GM06990 (cell line): ENCODE measurements around the gene GAGE12G.
"Not testable (repeated sequence)": the region's sequence is repeated elsewhere in the genome, so short reads cannot be mapped to it uniquely, and the experiment has no call there.

Source experiments
- DNase-seq: peaks from one replicate; pipeline ENCODE4 v3.0.0-alpha.2; 2011; ENCODE audit not compliant: insufficient read length; ENCODE audit errors: extremely low read depth
- H3K27me3 ChIP-seq: replicated peaks from 2 replicates; pipeline ENCODE4 v1.6.0; 2011; ENCODE audit warnings: low read length; ENCODE audit not compliant: control insufficient read depth, insufficient read depth
- H3K36me3 ChIP-seq: 2 replicates; pipeline ENCODE4 v1.5.1; 2011; ENCODE audit warnings: low read length; ENCODE audit not compliant: control insufficient read depth, insufficient read depth
- H3K4me3 ChIP-seq: replicated peaks from 2 replicates; pipeline ENCODE4 v1.5.1; 2011; ENCODE audit warnings: low read depth, mild to moderate bottlenecking, control low read depth, low read length

GAGE12G gene, protein sequence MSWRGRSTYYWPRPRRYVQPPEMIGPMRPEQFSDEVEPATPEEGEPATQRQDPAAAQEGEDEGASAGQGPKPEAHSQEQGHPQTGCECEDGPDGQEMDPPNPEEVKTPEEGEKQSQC

DNA sequence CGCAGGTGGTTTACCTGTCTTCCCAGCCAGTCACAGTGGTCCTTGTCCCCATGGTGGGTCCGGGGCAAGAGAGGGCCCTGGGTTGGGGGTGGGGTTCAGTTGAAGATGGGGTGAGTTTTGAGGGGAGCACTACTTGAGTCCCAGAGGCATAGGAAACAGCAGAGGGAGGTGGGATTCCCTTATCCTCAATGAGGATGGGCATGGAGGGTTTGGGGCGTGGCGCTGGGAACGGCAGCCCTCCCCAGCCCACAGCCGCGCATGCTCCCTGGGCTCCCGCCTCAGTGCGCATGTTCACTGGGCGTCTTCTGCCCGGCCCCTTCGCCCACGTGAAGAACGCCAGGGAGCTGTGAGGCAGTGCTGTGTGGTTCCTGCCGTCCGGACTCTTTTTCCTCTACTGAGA is at the start of gene GAGE12G:
Gene GAGE12G (plus strand): TSS at position 301 of the 400 bp plus-strand sequence. CDS start 1,155 bp downstream, outside the sequence.
- not testable (repeated sequence) for H3K4me3 ChIP-seq, H3K27me3 ChIP-seq, H3K36me3 ChIP-seq, DNase-seq

DNA sequence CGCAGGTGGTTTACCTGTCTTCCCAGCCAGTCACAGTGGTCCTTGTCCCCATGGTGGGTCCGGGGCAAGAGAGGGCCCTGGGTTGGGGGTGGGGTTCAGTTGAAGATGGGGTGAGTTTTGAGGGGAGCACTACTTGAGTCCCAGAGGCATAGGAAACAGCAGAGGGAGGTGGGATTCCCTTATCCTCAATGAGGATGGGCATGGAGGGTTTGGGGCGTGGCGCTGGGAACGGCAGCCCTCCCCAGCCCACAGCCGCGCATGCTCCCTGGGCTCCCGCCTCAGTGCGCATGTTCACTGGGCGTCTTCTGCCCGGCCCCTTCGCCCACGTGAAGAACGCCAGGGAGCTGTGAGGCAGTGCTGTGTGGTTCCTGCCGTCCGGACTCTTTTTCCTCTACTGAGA is 38.3 kb upstream of the GAGE12G start, which contains the start of gene GAGE12C:
Gene GAGE12C (plus strand): TSS at position 301 of the 400 bp plus-strand sequence. CDS start 1,155 bp downstream, outside the sequence.
- not testable (repeated sequence) for H3K27me3 ChIP-seq, H3K4me3 ChIP-seq, DNase-seq, H3K36me3 ChIP-seq

DNA sequence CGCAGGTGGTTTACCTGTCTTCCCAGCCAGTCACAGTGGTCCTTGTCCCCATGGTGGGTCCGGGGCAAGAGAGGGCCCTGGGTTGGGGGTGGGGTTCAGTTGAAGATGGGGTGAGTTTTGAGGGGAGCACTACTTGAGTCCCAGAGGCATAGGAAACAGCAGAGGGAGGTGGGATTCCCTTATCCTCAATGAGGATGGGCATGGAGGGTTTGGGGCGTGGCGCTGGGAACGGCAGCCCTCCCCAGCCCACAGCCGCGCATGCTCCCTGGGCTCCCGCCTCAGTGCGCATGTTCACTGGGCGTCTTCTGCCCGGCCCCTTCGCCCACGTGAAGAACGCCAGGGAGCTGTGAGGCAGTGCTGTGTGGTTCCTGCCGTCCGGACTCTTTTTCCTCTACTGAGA is 28.8 kb upstream of the GAGE12G start, which contains the start of gene GAGE12D:
Gene GAGE12D (plus strand): TSS at position 301 of the 400 bp plus-strand sequence. CDS start 1,155 bp downstream, outside the sequence.
- not testable (repeated sequence) for DNase-seq, H3K36me3 ChIP-seq, H3K27me3 ChIP-seq, H3K4me3 ChIP-seq

DNA sequence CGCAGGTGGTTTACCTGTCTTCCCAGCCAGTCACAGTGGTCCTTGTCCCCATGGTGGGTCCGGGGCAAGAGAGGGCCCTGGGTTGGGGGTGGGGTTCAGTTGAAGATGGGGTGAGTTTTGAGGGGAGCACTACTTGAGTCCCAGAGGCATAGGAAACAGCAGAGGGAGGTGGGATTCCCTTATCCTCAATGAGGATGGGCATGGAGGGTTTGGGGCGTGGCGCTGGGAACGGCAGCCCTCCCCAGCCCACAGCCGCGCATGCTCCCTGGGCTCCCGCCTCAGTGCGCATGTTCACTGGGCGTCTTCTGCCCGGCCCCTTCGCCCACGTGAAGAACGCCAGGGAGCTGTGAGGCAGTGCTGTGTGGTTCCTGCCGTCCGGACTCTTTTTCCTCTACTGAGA is 19.2 kb upstream of the GAGE12G start, which contains the start of gene GAGE12E:
Gene GAGE12E (plus strand): TSS at position 301 of the 400 bp plus-strand sequence. CDS start 1,155 bp downstream, outside the sequence.
- not testable (repeated sequence) for H3K4me3 ChIP-seq, H3K27me3 ChIP-seq, DNase-seq, H3K36me3 ChIP-seq

DNA sequence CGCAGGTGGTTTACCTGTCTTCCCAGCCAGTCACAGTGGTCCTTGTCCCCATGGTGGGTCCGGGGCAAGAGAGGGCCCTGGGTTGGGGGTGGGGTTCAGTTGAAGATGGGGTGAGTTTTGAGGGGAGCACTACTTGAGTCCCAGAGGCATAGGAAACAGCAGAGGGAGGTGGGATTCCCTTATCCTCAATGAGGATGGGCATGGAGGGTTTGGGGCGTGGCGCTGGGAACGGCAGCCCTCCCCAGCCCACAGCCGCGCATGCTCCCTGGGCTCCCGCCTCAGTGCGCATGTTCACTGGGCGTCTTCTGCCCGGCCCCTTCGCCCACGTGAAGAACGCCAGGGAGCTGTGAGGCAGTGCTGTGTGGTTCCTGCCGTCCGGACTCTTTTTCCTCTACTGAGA is 9.7 kb upstream of the GAGE12G start, which contains the start of gene GAGE12F:
Gene GAGE12F (plus strand): TSS at position 301 of the 400 bp plus-strand sequence. CDS start 1,155 bp downstream, outside the sequence.
- H3K36me3 ChIP-seq, H3K27me3 ChIP-seq, H3K4me3 ChIP-seq, DNase-seq: not testable (repeated sequence)

DNA sequence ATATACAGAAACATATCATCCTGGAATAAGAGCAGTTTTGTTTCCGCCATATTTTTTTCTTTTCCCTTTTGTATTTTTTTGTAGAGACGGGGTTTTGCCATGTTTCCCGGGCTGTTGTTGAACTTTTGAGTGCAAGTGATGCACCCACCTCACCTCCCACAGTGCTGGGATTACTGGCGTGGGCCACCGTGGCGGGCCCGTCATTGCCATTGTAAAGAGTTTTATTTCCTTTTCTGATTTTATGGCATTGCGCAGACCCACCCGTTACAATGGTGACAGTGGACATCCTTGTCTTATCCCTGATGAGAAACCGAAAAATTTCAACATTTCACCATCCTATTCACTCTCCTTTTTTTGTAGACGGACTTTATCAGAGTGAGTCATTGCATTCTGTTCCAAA is 1.5 kb upstream of the GAGE12G start:
- not testable (repeated sequence) for H3K36me3 ChIP-seq, DNase-seq, H3K27me3 ChIP-seq, H3K4me3 ChIP-seq

DNA sequence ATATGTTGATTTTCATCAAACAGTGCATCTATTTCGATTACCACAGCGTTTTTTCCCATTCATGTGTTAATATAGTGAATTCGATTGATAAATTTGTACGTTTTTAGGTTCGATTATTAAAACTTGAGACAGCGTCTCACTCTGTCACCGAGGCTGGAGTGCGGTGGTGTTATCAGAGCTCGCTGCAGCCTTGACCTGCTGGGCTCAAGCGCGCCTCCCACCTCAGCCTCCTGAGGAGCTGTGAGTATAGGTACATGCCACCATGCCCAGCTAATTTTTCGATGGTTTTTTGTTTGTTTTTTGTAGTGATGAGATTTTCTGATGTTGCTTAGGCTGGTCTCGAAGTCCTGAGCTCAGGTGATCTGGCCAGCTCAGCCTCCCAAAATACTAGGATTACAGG is 1.0 kb upstream of the GAGE12G start:
- H3K27me3 ChIP-seq, H3K36me3 ChIP-seq, DNase-seq, H3K4me3 ChIP-seq: not testable (repeated sequence)

DNA sequence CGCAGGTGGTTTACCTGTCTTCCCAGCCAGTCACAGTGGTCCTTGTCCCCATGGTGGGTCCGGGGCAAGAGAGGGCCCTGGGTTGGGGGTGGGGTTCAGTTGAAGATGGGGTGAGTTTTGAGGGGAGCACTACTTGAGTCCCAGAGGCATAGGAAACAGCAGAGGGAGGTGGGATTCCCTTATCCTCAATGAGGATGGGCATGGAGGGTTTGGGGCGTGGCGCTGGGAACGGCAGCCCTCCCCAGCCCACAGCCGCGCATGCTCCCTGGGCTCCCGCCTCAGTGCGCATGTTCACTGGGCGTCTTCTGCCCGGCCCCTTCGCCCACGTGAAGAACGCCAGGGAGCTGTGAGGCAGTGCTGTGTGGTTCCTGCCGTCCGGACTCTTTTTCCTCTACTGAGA is 9.4 kb downstream of the GAGE12G start, which contains the start of gene GAGE12H:
Gene GAGE12H (plus strand): TSS at position 301 of the 400 bp plus-strand sequence. CDS start 1,155 bp downstream, outside the sequence.
- not testable (repeated sequence) for H3K4me3 ChIP-seq, DNase-seq, H3K27me3 ChIP-seq, H3K36me3 ChIP-seq

DNA sequence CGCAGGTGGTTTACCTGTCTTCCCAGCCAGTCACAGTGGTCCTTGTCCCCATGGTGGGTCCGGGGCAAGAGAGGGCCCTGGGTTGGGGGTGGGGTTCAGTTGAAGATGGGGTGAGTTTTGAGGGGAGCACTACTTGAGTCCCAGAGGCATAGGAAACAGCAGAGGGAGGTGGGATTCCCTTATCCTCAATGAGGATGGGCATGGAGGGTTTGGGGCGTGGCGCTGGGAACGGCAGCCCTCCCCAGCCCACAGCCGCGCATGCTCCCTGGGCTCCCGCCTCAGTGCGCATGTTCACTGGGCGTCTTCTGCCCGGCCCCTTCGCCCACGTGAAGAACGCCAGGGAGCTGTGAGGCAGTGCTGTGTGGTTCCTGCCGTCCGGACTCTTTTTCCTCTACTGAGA is 19.0 kb downstream of the GAGE12G start, which contains the start of gene GAGE2A:
Gene GAGE2A (plus strand): TSS at position 301 of the 400 bp plus-strand sequence. CDS start 1,155 bp downstream, outside the sequence.
- H3K4me3 ChIP-seq, DNase-seq, H3K27me3 ChIP-seq, H3K36me3 ChIP-seq: not testable (repeated sequence)

DNA sequence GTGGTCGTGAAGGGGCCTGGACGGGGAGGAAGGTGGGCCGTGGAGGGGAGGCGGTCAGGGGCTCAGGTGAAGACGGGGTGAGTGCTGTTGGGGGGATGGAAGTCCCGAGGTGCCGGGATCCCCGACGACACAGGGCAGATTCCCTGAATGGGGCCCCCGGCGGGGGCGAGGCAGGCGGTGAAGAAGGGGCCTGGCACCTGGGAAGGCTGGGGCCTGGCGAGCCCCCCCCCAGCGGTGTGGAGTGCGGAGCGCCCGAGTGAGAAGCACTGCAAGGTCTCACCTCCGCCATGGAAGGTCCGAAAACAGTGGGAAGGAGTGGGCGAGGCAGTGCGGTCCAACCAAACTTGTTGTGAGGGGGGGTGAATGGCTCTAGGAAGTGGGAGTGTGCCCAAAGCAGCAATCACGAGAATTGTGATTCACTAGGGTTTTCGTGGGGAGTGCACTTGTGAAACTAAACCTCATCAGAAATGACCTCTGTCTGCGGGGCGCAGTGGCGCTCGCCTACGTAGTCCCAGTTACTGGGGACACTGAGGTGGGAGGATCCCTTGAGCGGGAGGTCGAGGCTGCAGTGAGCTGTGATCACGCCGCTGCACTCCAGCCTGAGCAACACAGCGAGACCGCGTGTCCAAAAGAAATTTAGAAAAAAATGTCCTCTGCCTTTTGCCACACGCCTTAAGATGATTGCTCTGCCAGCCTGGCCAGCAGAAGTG is 19.7 kb downstream of the GAGE12G start:
- not testable (repeated sequence) for H3K27me3 ChIP-seq, H3K36me3 ChIP-seq, DNase-seq, H3K4me3 ChIP-seq

DNA sequence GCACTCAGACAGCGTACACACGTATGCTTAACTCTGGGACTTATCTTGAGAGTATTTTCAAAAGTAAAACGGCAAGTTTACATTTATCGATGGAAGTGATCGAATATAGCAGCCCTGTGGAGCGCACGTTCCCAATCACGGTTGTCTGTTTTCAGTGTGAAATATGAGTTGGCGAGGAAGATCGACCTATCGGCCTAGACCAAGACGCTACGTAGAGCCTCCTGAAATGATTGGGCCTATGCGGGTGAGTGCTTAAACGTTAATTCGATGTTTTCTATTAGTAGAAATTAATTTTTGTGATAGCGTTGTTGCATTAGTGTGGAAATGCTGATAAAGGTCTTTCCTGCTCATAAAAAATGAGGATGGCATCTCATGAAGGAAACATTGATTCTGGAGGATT is 20.3 kb downstream of the GAGE12G start:
- H3K36me3 ChIP-seq, H3K4me3 ChIP-seq, DNase-seq, H3K27me3 ChIP-seq: not testable (repeated sequence)

DNA sequence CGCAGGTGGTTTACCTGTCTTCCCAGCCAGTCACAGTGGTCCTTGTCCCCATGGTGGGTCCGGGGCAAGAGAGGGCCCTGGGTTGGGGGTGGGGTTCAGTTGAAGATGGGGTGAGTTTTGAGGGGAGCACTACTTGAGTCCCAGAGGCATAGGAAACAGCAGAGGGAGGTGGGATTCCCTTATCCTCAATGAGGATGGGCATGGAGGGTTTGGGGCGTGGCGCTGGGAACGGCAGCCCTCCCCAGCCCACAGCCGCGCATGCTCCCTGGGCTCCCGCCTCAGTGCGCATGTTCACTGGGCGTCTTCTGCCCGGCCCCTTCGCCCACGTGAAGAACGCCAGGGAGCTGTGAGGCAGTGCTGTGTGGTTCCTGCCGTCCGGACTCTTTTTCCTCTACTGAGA is 28.5 kb downstream of the GAGE12G start, which contains the start of gene GAGE1:
Gene GAGE1 (plus strand): TSS at position 301 of the 400 bp plus-strand sequence. CDS start 1,155 bp downstream, outside the sequence.
- not testable (repeated sequence) for DNase-seq, H3K27me3 ChIP-seq, H3K4me3 ChIP-seq, H3K36me3 ChIP-seq
